Astrocyte of the cerebellum (primary cell): ENCODE data around the gene ATAD1.

Experiments
- DNase-seq: peaks from one replicate; pipeline ENCODE4 v3.0.0-alpha.2; 2011; ENCODE audit warnings: low read depth
- H3K4me3 ChIP-seq: 2 replicates; pipeline ENCODE4 v1.5.1; 2011; ENCODE audit warnings: mild to moderate bottlenecking, low read depth, low read length, moderate library complexity
- in situ Hi-C: cut with HindIII; loops from 2 replicates; pipeline ENCODE4 v1.10.0; 2017; ENCODE audit warnings: low sequenced_read_pairs
- TF ChIP-seq, protein P1 (sequence below): IDR thresholded peaks from 2 replicates; pipeline ENCODE4 v1.5.1; 2012; ENCODE audit warnings: low read length, low read depth, moderate library complexity, mild to moderate bottlenecking; ENCODE audit errors: missing control alignments

ATAD1 gene

DNA sequence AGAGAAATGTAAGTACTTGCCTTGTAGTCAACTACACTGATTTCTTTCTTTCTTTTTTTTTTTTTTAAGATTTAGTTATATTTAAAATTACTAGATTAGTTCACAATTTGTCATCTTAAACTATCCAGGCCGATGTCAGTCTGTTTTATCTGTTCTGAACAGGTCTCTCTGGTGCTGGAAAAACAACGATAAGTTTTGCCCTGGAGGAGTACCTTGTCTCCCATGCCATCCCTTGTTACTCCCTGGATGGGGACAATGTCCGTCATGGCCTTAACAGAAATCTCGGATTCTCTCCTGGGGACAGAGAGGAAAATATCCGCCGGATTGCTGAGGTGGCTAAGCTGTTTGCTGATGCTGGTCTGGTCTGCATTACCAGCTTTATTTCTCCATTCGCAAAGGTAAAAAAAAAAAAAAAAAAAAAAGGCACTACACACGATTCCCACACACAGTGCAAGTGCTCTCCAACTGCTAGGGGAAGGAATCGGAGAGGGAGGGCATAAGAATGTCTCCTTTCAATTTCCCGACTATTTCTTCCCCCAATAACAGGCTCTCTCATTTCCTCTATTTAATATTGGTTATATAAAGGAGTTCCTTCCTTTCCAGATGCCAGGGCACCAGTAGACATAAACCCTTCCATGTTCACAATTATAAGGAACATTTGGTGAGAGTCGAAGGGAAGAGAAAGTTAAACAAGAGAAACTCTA, 105.0 kb downstream of the ATAD1 start:
- TF ChIP-seq, protein P1, sequence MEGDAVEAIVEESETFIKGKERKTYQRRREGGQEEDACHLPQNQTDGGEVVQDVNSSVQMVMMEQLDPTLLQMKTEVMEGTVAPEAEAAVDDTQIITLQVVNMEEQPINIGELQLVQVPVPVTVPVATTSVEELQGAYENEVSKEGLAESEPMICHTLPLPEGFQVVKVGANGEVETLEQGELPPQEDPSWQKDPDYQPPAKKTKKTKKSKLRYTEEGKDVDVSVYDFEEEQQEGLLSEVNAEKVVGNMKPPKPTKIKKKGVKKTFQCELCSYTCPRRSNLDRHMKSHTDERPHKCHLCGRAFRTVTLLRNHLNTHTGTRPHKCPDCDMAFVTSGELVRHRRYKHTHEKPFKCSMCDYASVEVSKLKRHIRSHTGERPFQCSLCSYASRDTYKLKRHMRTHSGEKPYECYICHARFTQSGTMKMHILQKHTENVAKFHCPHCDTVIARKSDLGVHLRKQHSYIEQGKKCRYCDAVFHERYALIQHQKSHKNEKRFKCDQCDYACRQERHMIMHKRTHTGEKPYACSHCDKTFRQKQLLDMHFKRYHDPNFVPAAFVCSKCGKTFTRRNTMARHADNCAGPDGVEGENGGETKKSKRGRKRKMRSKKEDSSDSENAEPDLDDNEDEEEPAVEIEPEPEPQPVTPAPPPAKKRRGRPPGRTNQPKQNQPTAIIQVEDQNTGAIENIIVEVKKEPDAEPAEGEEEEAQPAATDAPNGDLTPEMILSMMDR, result no peak
- no peak for DNase-seq
- in situ Hi-C loops, result no loop called here
- H3K4me3 ChIP-seq, result no peak overlapping the region

DNA sequence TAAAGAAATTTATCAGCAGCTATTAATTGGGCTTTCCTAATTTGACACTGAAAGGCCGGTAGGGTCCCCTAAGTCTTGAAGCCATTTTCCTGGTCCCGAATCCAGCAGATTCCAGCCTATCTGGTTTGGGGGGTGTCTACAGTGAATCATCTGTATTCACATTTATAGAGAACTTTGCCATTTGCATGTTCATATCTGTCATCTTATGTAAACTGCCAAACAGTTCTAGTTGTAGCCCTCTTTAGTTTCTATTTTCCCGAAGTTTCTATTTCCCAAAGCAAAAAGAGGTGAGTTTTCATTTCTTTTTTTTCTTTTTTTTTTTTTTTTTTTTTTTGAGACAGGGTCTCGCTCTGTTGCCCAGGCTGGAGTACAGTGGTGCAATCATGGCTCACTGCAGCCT, 110.8 kb downstream of the ATAD1 start:
- no peak for DNase-seq
- in situ Hi-C loops, result no loop called here
- H3K4me3 ChIP-seq, result no peak overlapping the region
- TF ChIP-seq, protein P1, result no peak

DNA sequence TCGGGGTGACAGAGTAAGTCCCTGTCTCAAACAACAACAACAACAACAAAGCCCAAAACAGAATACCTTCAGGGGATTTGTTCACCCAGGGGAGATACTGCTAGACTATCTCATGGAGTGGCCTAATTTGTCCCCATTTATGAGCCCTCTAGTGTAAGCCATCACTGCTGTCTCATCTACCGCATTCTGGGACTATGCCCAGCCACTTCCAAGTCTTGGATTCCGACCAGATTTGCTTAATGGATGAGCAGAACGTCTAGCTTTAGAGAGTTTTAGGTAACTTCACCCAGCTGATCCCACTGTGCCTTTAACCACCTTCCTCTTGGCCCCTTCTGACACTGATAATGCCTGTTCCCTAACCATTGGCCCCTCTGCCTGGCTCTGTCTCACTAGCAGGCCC, 111.3 kb downstream of the ATAD1 start:
- peak; percentile 6 for DNase-seq
- TF ChIP-seq, protein P1, result no peak
- in situ Hi-C loops, result no loop called here
- H3K4me3 ChIP-seq, result no peak overlapping the region

DNA sequence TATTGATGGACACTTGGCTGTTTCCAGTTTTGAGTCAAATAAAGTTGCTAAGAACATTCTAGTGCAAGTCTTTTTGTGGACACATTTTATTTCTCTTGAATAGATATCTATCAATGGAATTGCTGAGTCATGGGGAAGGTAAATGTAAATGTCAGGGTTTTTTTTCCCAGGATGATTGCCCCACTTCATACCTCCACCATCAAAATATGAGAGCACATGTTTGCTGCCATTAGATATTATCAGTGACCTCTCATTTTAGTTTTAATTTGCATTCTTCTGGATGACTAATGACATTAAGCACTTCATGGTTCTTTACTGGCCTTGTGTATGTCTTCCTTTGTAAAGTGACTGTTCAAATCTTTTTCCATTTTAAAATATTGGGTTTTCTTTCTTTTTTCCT, 112.7 kb downstream of the ATAD1 start:
- in situ Hi-C loops, result no loop called here
- H3K4me3 ChIP-seq, result no peak overlapping the region
- TF ChIP-seq, protein P1, result no peak
- no peak for DNase-seq

DNA sequence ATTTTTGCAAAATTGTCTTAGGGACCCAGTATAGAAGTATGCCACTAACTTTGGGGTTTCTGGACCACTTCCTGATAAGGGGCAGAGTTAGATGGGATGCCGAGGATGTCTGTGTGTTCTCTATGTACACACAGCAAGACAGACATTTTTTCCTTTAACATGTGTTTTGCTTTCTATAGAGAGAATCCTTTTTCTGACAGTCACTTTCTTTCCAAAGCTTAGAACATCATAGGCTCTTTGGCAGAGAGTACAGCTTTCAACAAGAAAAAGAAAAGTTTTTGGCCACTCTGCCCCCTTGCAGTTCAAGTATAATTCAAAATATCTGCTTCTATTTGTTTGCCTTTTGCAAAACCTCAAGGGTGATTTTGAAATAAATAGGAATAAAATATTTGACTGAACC, 114.3 kb downstream of the ATAD1 start:
- TF ChIP-seq, protein P1, result no peak
- in situ Hi-C loops, result no loop called here
- no peak for DNase-seq
- no peak overlapping the region for H3K4me3 ChIP-seq

DNA sequence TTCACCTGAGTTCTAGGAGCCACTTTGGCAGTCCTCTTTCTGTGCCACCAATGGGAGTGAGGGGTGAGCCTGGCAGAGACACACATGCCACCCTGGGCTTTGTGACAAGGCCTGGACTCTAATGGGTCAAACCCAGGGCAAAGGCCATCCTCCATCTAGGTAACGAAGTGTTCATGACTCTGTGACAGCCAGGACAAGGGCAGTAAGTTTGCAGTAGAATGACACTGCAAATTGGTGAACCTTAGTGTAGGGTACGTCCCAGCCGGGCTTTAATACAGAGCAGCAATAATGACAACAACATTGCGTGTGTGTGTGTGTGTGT, 115.1 kb downstream of the ATAD1 start:
- H3K4me3 ChIP-seq, result no peak overlapping the region
- no peak for DNase-seq
- in situ Hi-C loops, result no loop called here
- TF ChIP-seq, protein P1, result no peak
